ENCODE results near the gene VIPR2. TPM values are rescaled to one million over a fixed set of nuclear protein-coding genes. Genes with fewer than 3 reads are reported as not detected.

Gene VIPR2
- total RNA-seq, 6 donors from 2014 or later = 0.30 to 0.74 (median 0.40) TPM; not detected in 3

GRCh38 chr7:159109653-159110035 lies 35.0 kb downstream of the VIPR2 start:
- Histone ChIP-seq H3K4me1 (peaks cover 0 to 11% (median 0%) of the 10 kb centered on the region in 4 donors), H3K27me3 (peaks cover 0 to 4% (median 0%) of the 10 kb centered on the region in 4 donors), H3K27ac (no peak overlapping the region), H3K4me3 (no peak overlapping the region), H3K36me3 (no peaks in the 10 kb centered on the region), H3K9me3 (no peaks in the 10 kb centered on the region)
- ATAC-seq (ENCODE audit: low FRiP score in 2 of 2) (no peak), DNase-seq (no peak)
- TF ChIP-seq POLR2A (IDR thresholded peaks at IDR 0.05) (no peak), POLR2AphosphoS5 (IDR thresholded peaks at IDR 0.05) (no peak), CTCF (IDR thresholded peaks at IDR 0.05) (no peak), EP300 (IDR thresholded peaks at IDR 0.05) (no peak)
- WGBS, 2 donors = 59 to 69% methylated on average over 10 of the region's 10 CpGs

- H3K4me1 ChIP-seq = peaks cover 0 to 11% (median 0%) of the 10 kb centered on the region in 4 donors
- 51 to 54% methylated on average over 9 of the region's 9 CpGs for WGBS, 2 donors
- ATAC-seq (ENCODE audit: low FRiP score in 2 of 2) (no peak), DNase-seq (no peak)
- TF ChIP-seq EP300 (IDR thresholded peaks at IDR 0.05) (no peak), POLR2AphosphoS5 (IDR thresholded peaks at IDR 0.05) (no peak), CTCF (IDR thresholded peaks at IDR 0.05) (no peak), POLR2A (IDR thresholded peaks at IDR 0.05) (no peak)
- peaks cover 0 to 4% (median 0%) of the 10 kb centered on the region in 4 donors for H3K27me3 ChIP-seq
- H3K27ac ChIP-seq = no peak overlapping the region
- H3K4me3 ChIP-seq = no peak overlapping the region
- H3K9me3 ChIP-seq = no peaks in the 10 kb centered on the region
- H3K36me3 ChIP-seq = no peaks in the 10 kb centered on the region
Measured at GRCh38 chr7:159108941-159109652, 35.6 kb downstream of the VIPR2 start.

- no peaks in the 10 kb centered on the region for H3K36me3 ChIP-seq
- peaks cover 0 to 4% (median 0%) of the 10 kb centered on the region in 4 donors for H3K27me3 ChIP-seq
- H3K9me3 ChIP-seq = no peaks in the 10 kb centered on the region
- H3K4me3 ChIP-seq = no peak overlapping the region
- H3K4me1 ChIP-seq = peaks cover 0 to 11% (median 0%) of the 10 kb centered on the region in 4 donors
- DNase-seq = no peak
- no peak overlapping the region for H3K27ac ChIP-seq
- ATAC-seq (ENCODE audit: low FRiP score in 2 of 2) = no peak
- WGBS, 2 donors = 60 to 75% methylated on average over 1 to 2 of the region's 2 CpGs
- no peak for TF ChIP-seq EP300 (IDR thresholded peaks at IDR 0.05)
- no peak for TF ChIP-seq CTCF (IDR thresholded peaks at IDR 0.05)
- no peak for TF ChIP-seq POLR2A (IDR thresholded peaks at IDR 0.05)
- no peak for TF ChIP-seq POLR2AphosphoS5 (IDR thresholded peaks at IDR 0.05)
Measured at GRCh38 chr7:159108491-159108890, 36.2 kb downstream of the VIPR2 start.

GRCh38 chr7:159107161-159107892 lies 37.3 kb downstream of the VIPR2 start:
- Histone ChIP-seq H3K27ac (no peak overlapping the region), H3K4me1 (peaks cover 0 to 3% (median 0%) of the 10 kb centered on the region in 4 donors), H3K27me3 (peaks cover 0 to 3% (median 0%) of the 10 kb centered on the region in 4 donors), H3K4me3 (no peak overlapping the region), H3K9me3 (no peaks in the 10 kb centered on the region), H3K36me3 (no peaks in the 10 kb centered on the region)
- WGBS, 2 donors = 56 to 78% methylated on average over 4 to 13 of the region's 13 CpGs
- ATAC-seq (ENCODE audit: low FRiP score in 2 of 2) = no peak
- DNase-seq = peak in 1 of 2 donors; percentile 45
- TF ChIP-seq POLR2AphosphoS5 (IDR thresholded peaks at IDR 0.05) (no peak), POLR2A (IDR thresholded peaks at IDR 0.05) (no peak), EP300 (IDR thresholded peaks at IDR 0.05) (no peak), CTCF (IDR thresholded peaks at IDR 0.05) (no peak)
